Stimulated activated naive CD4-positive, alpha-beta T cell treated with Interleukin-2 at 50 U/mL for 16 hours (primary cell): ENCODE measurements around the gene TMEM179.

Source experiments
- DNase-seq: peaks from one replicate; lab custom pipeline; 2025; lab: John Stamatoyannopoulos, UW

Gene TMEM179

GRCh38 chr14:104598910-104599273 is 5.7 kb downstream of the TMEM179 start:
- no peak for DNase-seq

- DNase-seq, result no peak
Measured at GRCh38 chr14:104598039-104598909, 6.3 kb downstream of the TMEM179 start.

GRCh38 chr14:104597576-104597975 is 7.0 kb downstream of the TMEM179 start:
- DNase-seq, result no peak

GRCh38 chr14:104596927-104597351 is 7.6 kb downstream of the TMEM179 start:
- DNase-seq, result no peak

- no peak for DNase-seq
Measured at GRCh38 chr14:104596451-104596918, 8.1 kb downstream of the TMEM179 start.

- no peak for DNase-seq
Measured at GRCh38 chr14:104595911-104596450, 8.6 kb downstream of the TMEM179 start.

- no peak for DNase-seq
Measured at GRCh38 chr14:104595116-104595675, 9.4 kb downstream of the TMEM179 start.

- no peak for DNase-seq
Measured at GRCh38 chr14:104594310-104595046, 10.1 kb downstream of the TMEM179 start.

- no peak for DNase-seq
Measured at GRCh38 chr14:104593710-104594136, 10.8 kb downstream of the TMEM179 start.

- no peak for DNase-seq
Measured at GRCh38 chr14:104593241-104593701, 11.3 kb downstream of the TMEM179 start.

GRCh38 chr14:104592785-104593184 is 11.8 kb downstream of the TMEM179 start:
- no peak for DNase-seq

- no peak for DNase-seq
Measured at GRCh38 chr14:104592292-104592672, 12.3 kb downstream of the TMEM179 start.

GRCh38 chr14:104591506-104592291 is 12.9 kb downstream of the TMEM179 start:
- DNase-seq, result no peak

GRCh38 chr14:104591031-104591430 is 13.5 kb downstream of the TMEM179 start:
- DNase-seq, result no peak

GRCh38 chr14:104590240-104590965 is 14.2 kb downstream of the TMEM179 start:
- no peak for DNase-seq

GRCh38 chr14:104589338-104590195 is 15.0 kb downstream of the TMEM179 start:
- no peak for DNase-seq

GRCh38 chr14:104588066-104588857 is 16.3 kb downstream of the TMEM179 start:
- DNase-seq, result no peak

- no peak for DNase-seq
Measured at GRCh38 chr14:104587641-104588040, 16.9 kb downstream of the TMEM179 start.
